ENCODE results near the gene UBE2Q2.
"Not testable (repeated sequence)": the region's sequence is repeated elsewhere in the genome, so short reads cannot be mapped to it uniquely, and the experiment has no call there.

Gene UBE2Q2

GRCh38 chr15:75871589-75871988 lies 28.3 kb downstream of the UBE2Q2 start:
- H3K9me3 ChIP-seq (replicated peaks; ENCODE audit: low read length); H3K4me3 ChIP-seq (ENCODE audit: low read length); H3K4me1 ChIP-seq (ENCODE audit: control insufficient read depth, insufficient read depth, low read length); H3K27me3 ChIP-seq (ENCODE audit: control insufficient read depth, insufficient read depth, low read length); H3K4me2 ChIP-seq (ENCODE audit: low read length); H3K9ac ChIP-seq (ENCODE audit: low read depth, low read length): not testable (repeated sequence)
- H3K36me3 ChIP-seq (ENCODE audit: insufficient read depth, low read length), result peaks cover 28% of the 10 kb centered on the region

GRCh38 chr15:75872403-75872990 lies 29.2 kb downstream of the UBE2Q2 start:
- no peaks in the 10 kb centered on the region for H3K27me3 ChIP-seq (ENCODE audit: control insufficient read depth, insufficient read depth, low read length)
- H3K4me1 ChIP-seq (ENCODE audit: control insufficient read depth, insufficient read depth, low read length), result no peaks in the 10 kb centered on the region
- H3K9ac ChIP-seq (ENCODE audit: low read depth, low read length), result no peak overlapping the region
- no peaks in the 10 kb centered on the region for H3K9me3 ChIP-seq (replicated peaks; ENCODE audit: low read length)
- H3K36me3 ChIP-seq (ENCODE audit: insufficient read depth, low read length), result peaks cover 29% of the 10 kb centered on the region
- no peak overlapping the region for H3K4me3 ChIP-seq (ENCODE audit: low read length)
- no peak overlapping the region for H3K4me2 ChIP-seq (ENCODE audit: low read length)

DNA sequence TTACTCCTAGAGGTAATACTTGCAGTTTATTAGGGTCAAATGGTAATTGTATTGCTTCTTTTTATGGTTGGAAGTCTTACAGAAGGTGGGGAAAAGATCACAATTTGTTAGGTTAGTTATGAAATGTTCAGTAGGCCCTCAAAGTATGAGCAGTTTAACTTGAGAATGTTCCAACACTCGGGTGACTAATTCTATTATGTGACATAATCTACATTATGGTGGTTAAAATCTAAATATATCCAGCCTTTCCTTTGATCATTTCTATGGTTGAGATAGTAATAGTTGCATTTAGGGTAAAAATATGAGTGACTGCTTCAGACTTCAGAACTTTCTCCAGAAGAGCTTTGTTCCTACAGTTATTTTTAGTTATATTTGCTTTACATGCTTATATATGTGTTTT lies 40.8 kb downstream of the UBE2Q2 start:
- Histone ChIP-seq H3K4me3 (ENCODE audit: low read length) (no peak overlapping the region), H3K4me2 (ENCODE audit: low read length) (no peak overlapping the region), H3K4me1 (ENCODE audit: control insufficient read depth, insufficient read depth, low read length) (peaks cover 9% of the 10 kb centered on the region), H3K36me3 (ENCODE audit: insufficient read depth, low read length) (peaks cover 24% of the 10 kb centered on the region), H3K27me3 (ENCODE audit: control insufficient read depth, insufficient read depth, low read length) (no peaks in the 10 kb centered on the region), H3K9me3 (replicated peaks; ENCODE audit: low read length) (no peaks in the 10 kb centered on the region), H3K9ac (ENCODE audit: low read depth, low read length) (no peak overlapping the region)

GRCh38 chr15:75887178-75887577 lies 43.9 kb downstream of the UBE2Q2 start:
- Histone ChIP-seq H3K4me2 (ENCODE audit: low read length) (no peak overlapping the region), H3K4me3 (ENCODE audit: low read length) (no peak overlapping the region), H3K9ac (ENCODE audit: low read depth, low read length) (no peak overlapping the region), H3K4me1 (ENCODE audit: control insufficient read depth, insufficient read depth, low read length) (peaks cover 26% of the 10 kb centered on the region), H3K27me3 (ENCODE audit: control insufficient read depth, insufficient read depth, low read length) (no peaks in the 10 kb centered on the region), H3K9me3 (replicated peaks; ENCODE audit: low read length) (no peaks in the 10 kb centered on the region), H3K36me3 (ENCODE audit: insufficient read depth, low read length) (peaks cover 18% of the 10 kb centered on the region)

GRCh38 chr15:75891895-75892294 lies 48.6 kb downstream of the UBE2Q2 start:
- Histone ChIP-seq H3K4me1 (ENCODE audit: control insufficient read depth, insufficient read depth, low read length) (peaks cover 20% of the 10 kb centered on the region), H3K27me3 (ENCODE audit: control insufficient read depth, insufficient read depth, low read length) (no peaks in the 10 kb centered on the region), H3K4me2 (ENCODE audit: low read length) (peak overlapping the region; percentile 57), H3K9ac (ENCODE audit: low read depth, low read length) (peak overlapping the region; percentile 57), H3K9me3 (replicated peaks; ENCODE audit: low read length) (no peaks in the 10 kb centered on the region), H3K36me3 (ENCODE audit: insufficient read depth, low read length) (peaks cover 20% of the 10 kb centered on the region), H3K4me3 (ENCODE audit: low read length) (no peak overlapping the region)

DNA sequence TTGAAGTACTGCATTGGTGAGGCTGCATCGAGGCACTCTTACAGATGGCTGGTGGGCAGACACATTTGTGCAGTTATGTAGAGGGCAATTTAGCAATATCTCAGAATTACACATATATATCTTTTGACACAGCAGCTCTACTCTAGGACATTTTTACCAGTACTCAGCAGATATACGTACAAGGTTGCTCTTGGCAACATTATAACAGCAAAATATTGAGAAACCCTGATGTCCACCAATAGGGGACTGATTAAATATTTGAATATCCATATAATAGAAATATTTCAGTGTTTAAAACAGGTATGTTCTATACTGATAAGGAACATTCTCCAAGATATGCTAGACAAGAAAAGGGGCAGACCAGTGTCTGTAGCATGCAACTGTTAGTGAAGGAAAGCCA lies 52.5 kb downstream of the UBE2Q2 start:
- H3K4me1 ChIP-seq (ENCODE audit: control insufficient read depth, insufficient read depth, low read length), result peaks cover 17% of the 10 kb centered on the region
- H3K4me2 ChIP-seq (ENCODE audit: low read length), result no peak overlapping the region
- no peak overlapping the region for H3K9ac ChIP-seq (ENCODE audit: low read depth, low read length)
- no peak overlapping the region for H3K4me3 ChIP-seq (ENCODE audit: low read length)
- H3K27me3 ChIP-seq (ENCODE audit: control insufficient read depth, insufficient read depth, low read length), result no peaks in the 10 kb centered on the region
- H3K36me3 ChIP-seq (ENCODE audit: insufficient read depth, low read length), result peaks cover 30% of the 10 kb centered on the region
- H3K9me3 ChIP-seq (replicated peaks; ENCODE audit: low read length), result no peaks in the 10 kb centered on the region

- Histone ChIP-seq H3K9ac (ENCODE audit: low read depth, low read length) (no peak overlapping the region), H3K9me3 (replicated peaks; ENCODE audit: low read length) (no peaks in the 10 kb centered on the region), H3K27me3 (ENCODE audit: control insufficient read depth, insufficient read depth, low read length) (no peaks in the 10 kb centered on the region), H3K36me3 (ENCODE audit: insufficient read depth, low read length) (peaks cover 38% of the 10 kb centered on the region), H3K4me1 (ENCODE audit: control insufficient read depth, insufficient read depth, low read length) (peaks cover 13% of the 10 kb centered on the region), H3K4me2 (ENCODE audit: low read length) (no peak overlapping the region), H3K4me3 (ENCODE audit: low read length) (no peak overlapping the region)
Measured at GRCh38 chr15:75900577-75900976, 57.3 kb downstream of the UBE2Q2 start.

- H3K36me3 ChIP-seq (ENCODE audit: insufficient read depth, low read length), result peaks cover 49% of the 10 kb centered on the region
- no peak overlapping the region for H3K4me3 ChIP-seq (ENCODE audit: low read length)
- no peak overlapping the region for H3K4me2 ChIP-seq (ENCODE audit: low read length)
- no peak overlapping the region for H3K9ac ChIP-seq (ENCODE audit: low read depth, low read length)
- H3K4me1 ChIP-seq (ENCODE audit: control insufficient read depth, insufficient read depth, low read length), result peaks cover 15% of the 10 kb centered on the region
- H3K9me3 ChIP-seq (replicated peaks; ENCODE audit: low read length), result no peaks in the 10 kb centered on the region
- H3K27me3 ChIP-seq (ENCODE audit: control insufficient read depth, insufficient read depth, low read length), result no peaks in the 10 kb centered on the region
Measured at GRCh38 chr15:75902129-75902557, 58.9 kb downstream of the UBE2Q2 start.

DNA sequence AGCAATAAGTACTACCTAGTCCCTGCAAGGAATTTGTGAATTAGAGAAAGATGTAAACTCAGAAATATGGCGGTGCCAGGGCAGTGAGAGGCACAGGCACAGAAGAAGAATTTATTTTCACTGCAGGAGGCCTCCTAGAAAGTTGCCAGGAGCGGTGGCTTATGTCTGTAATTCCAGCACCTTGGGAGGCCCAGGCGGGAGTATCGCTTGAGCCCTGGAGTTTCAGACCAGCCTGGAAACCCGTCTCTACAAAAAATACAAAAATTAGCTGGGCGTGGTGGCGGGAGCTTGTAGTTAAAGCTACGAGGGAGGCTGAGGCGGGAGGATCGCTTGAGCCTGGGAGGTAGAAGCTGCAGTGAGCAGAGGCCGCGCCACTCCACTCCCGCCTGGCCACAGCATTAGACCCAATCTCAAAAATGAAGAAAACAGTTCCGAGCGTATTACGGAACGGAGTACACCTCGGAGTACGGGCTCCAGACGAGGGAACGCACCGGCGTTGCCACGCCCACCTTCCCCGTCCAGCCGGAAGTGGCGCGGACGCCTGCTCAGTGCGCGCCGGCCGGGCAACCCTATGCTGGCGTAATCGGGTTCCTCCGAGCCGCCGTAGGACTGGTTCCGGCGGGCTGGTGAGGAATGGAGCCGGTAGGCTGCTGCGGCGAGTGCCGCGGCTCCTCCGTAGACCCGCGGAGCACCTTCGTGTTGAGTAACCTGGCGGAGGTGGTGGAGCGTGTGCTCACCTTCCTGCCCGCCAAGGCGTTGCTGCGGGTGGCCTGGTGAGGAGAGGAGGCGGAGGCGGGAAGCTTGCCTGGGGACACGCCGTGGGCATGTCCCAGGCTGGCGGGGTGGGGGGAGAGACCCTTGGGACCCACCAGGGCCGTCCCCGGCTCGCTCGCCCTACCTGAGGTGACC lies 60.3 kb downstream of the UBE2Q2 start, which contains the start of gene FBXO22:
FBXO22 (plus strand) TSS at position 548 of the 909 bp plus-strand sequence; CDS start at position 634, 86 bp downstream.
- no peaks in the 10 kb centered on the region for H3K27me3 ChIP-seq (ENCODE audit: control insufficient read depth, insufficient read depth, low read length)
- H3K36me3 ChIP-seq (ENCODE audit: insufficient read depth, low read length), result peaks cover 44% of the 10 kb centered on the region
- peaks cover 15% of the 10 kb centered on the region for H3K4me1 ChIP-seq (ENCODE audit: control insufficient read depth, insufficient read depth, low read length)
- H3K4me3 ChIP-seq (ENCODE audit: low read length), result peak within 1 kb of the TSS; percentile 99
- peak within 1 kb of the TSS; percentile 94 for H3K9ac ChIP-seq (ENCODE audit: low read depth, low read length)
- no peaks in the 10 kb centered on the region for H3K9me3 ChIP-seq (replicated peaks; ENCODE audit: low read length)
- H3K4me2 ChIP-seq (ENCODE audit: low read length), result peak within 1 kb of the TSS; percentile 95

DNA sequence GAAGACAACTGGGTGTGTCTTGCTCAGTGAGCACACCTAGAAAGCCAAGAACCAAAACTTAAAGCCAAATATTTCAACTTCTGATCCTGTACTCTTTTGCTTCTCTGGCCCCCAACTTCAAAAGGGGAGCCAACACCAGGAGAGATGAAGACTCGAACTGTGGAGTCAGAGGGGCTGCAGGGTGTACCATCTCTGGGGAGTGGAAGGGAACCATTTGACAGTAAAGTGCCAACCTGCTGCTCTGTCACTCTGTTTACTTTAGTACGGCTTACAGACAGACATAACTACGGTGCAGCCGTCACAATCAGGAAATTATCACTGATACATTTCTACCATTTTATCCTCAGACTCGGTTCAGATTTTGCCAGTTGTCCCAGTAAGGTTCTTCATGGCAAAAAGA lies 62.0 kb downstream of the UBE2Q2 start:
- Histone ChIP-seq H3K9me3 (replicated peaks; ENCODE audit: low read length) (no peaks in the 10 kb centered on the region), H3K36me3 (ENCODE audit: insufficient read depth, low read length) (peaks cover 34% of the 10 kb centered on the region), H3K4me3 (ENCODE audit: low read length) (no peak overlapping the region), H3K9ac (ENCODE audit: low read depth, low read length) (no peak overlapping the region), H3K4me1 (ENCODE audit: control insufficient read depth, insufficient read depth, low read length) (peaks cover 15% of the 10 kb centered on the region), H3K27me3 (ENCODE audit: control insufficient read depth, insufficient read depth, low read length) (no peaks in the 10 kb centered on the region), H3K4me2 (ENCODE audit: low read length) (peak overlapping the region; percentile 41)

DNA sequence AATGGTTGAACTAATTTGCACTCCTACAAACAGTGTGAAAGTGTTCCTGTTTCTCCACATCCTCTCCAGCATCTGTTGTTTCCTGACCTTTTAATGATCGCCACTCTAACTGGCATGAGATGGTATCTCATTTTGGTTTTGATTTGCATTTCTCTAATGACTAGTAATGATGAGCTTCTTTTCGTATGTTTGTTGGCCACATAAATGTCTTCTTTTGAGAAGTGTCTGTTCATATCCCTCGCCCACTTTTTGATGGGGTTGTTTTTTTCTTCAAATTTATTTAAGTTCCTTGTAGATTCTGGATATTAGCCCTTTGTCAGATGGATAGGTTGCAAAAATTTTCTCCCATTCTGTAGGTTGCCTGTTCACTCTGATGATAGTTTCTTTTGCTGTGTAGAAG lies 67.1 kb downstream of the UBE2Q2 start:
- H3K4me3 ChIP-seq (ENCODE audit: low read length); H3K4me2 ChIP-seq (ENCODE audit: low read length); H3K4me1 ChIP-seq (ENCODE audit: control insufficient read depth, insufficient read depth, low read length); H3K9me3 ChIP-seq (replicated peaks; ENCODE audit: low read length); H3K9ac ChIP-seq (ENCODE audit: low read depth, low read length); H3K27me3 ChIP-seq (ENCODE audit: control insufficient read depth, insufficient read depth, low read length): not testable (repeated sequence)
- H3K36me3 ChIP-seq (ENCODE audit: insufficient read depth, low read length), result peaks cover 33% of the 10 kb centered on the region

All from skeletal muscle satellite cell (primary cell).